ENCODE results near the gene POLQ. TPM values are rescaled to one million over a fixed set of nuclear protein-coding genes. Genes with fewer than 3 reads are reported as not detected.
A peak's percentile ranks its signal among the peaks of the same experiment; 100 is the strongest.

The POLQ gene
- total and polyA plus RNA-seq, 9 of the 15 experiments (the other 6 are each of a cell fraction or from before 2014, with no cell fraction given): 1.5 to 19.0 (median 8.8) TPM

- no peak for TF ChIP-seq DDX20 (tag; IDR thresholded peaks at IDR 0.05; ENCODE audit: low read depth)
- no peak for TF ChIP-seq POLR2AphosphoS5 (IDR thresholded peaks at IDR 0.05; ENCODE audit: control insufficient read depth, insufficient read depth, low read depth, low read length)
- 0 out of 2 replicates have a peak, but pooled peaks have one; percentile 8 for TF ChIP-seq RAD51 (IDR thresholded peaks at IDR 0.05; ENCODE audit: borderline replicate concordance, low read depth)
- peak; percentile 87 for TF ChIP-seq SMARCE1 (IDR thresholded peaks at IDR 0.05)
- TF ChIP-seq MAFK (IDR thresholded peaks at IDR 0.05; ENCODE audit: low read length): peak; percentile 67; the same call in 1 of the 2 replicates
- TF ChIP-seq MAFF (IDR thresholded peaks at IDR 0.05; ENCODE audit: low read length): peak; percentile 86
- TF ChIP-seq LEF1 (IDR thresholded peaks at IDR 0.05): 0 out of 2 replicates have a peak, but pooled peaks have one; percentile 34
- no peak; the same call in 1 of the 2 replicates for TF ChIP-seq L3MBTL2 (IDR thresholded peaks at IDR 0.05)
- no peak for TF ChIP-seq PBX2 (CRISPR knock-in tag; IDR thresholded peaks at IDR 0.05; ENCODE audit: low read depth)
- TF ChIP-seq PBX2 (tag; conservative IDR thresholded peaks at IDR 0.05; ENCODE audit: low read depth): peak; percentile 70
- peak; percentile 97 for TF ChIP-seq NFE2 (IDR thresholded peaks at IDR 0.05; ENCODE audit: low read depth)
- TF ChIP-seq ARID1B (IDR thresholded peaks at IDR 0.05): peak; percentile 87
- peak; percentile 93 for TF ChIP-seq DACH1 (IDR thresholded peaks at IDR 0.05; ENCODE audit: partially characterized antibody)
- no peak for TF ChIP-seq HNRNPH1 (optimal IDR thresholded peaks at IDR 0.05; ENCODE audit: low read depth, low read length)
- no peak for TF ChIP-seq KLF13 (tag; IDR thresholded peaks at IDR 0.05; ENCODE audit: borderline replicate concordance, low read depth)
- no peak for TF ChIP-seq ARHGAP35 (IDR thresholded peaks at IDR 0.05; ENCODE audit: partially characterized antibody)
- TF ChIP-seq FOXA3 (CRISPR knock-in tag; conservative IDR thresholded peaks at IDR 0.05 in 1 of 2, IDR thresholded peaks at IDR 0.05 in 1 of 2): peak in 1 of 2 experiments; percentile 20; a peak in 1 of 4 replicates
- TF ChIP-seq ATF1 (CRISPR knock-in tag; IDR thresholded peaks at IDR 0.05): no peak
- TF ChIP-seq ATF1 (tag; IDR thresholded peaks at IDR 0.05): no peak
- TF ChIP-seq SOX6 (IDR thresholded peaks at IDR 0.05): peak; percentile 76
- TF ChIP-seq ZNF184 (CRISPR knock-in tag; IDR thresholded peaks at IDR 0.05): no peak
Observed at GRCh38 chr3:121574449-121574848, 28.7 kb upstream of the POLQ start (continued).
